Transverse colon (tissue), 4 donors: ENCODE results near the gene DUSP14. TPM values are rescaled to one million over a fixed set of nuclear protein-coding genes. Genes with fewer than 3 reads are reported as not detected.

Source experiments
- DNase-seq: peaks from one replicate; pipeline ENCODE4 v3.0.0-alpha.2; 2019
- H3K27ac ChIP-seq, 4 donors: fragments of 200-600 bp; sonication (generic); 2 replicates each; pipeline ENCODE4 v1.5.1; 2016 to 2018; ENCODE audit warnings: inconsistent platforms in 4 of 4
- H3K27me3 ChIP-seq: fragments of 200-600 bp; sonication (generic); 2 replicates; pipeline ENCODE4 v1.5.1; 2017; ENCODE audit warnings: inconsistent platforms
- H3K36me3 ChIP-seq, 4 donors: fragments of 200-600 bp; sonication (generic); 2 replicates each; pipeline ENCODE4 v1.5.1; 2017 to 2019; ENCODE audit warnings: inconsistent platforms in 4 of 4
- H3K4me1 ChIP-seq, 4 donors: fragments of 200-600 bp; sonication (generic); 2 replicates each; pipeline ENCODE4 v1.5.1; 2017 to 2020; ENCODE audit warnings: inconsistent platforms in 4 of 4
- H3K4me3 ChIP-seq, 4 donors: fragments of 200-600 bp; sonication (generic); 1 replicate in 1 of 4; 2 replicates in 3 of 4; pipeline versions ENCODE4 v1.5.1 to v1.6.1; 2017 to 2019; ENCODE audit warnings: inconsistent platforms in 4 of 4
- H3K9me3 ChIP-seq, 2 donors: fragments of 200-600 bp; sonication (generic); 2 replicates each; pipeline ENCODE4 v1.5.1; 2017 to 2019; ENCODE audit warnings: inconsistent platforms in 2 of 2
- EP300 ChIP-seq: sonication (generic); formaldehyde crosslinking; IDR thresholded peaks from one replicate; pipeline ENCODE4 v1.6.1; 2017; ENCODE audit warnings: antibody characterized with exemption, low read depth
- POLR2A ChIP-seq: fragments of 450-650 bp; IDR thresholded peaks from one replicate; pipeline ENCODE4 v1.6.1; 2016; ENCODE audit warnings: antibody characterized with exemption, mild to moderate bottlenecking, moderate library complexity
- POLR2AphosphoS5 ChIP-seq, 3 donors: sonication (generic); formaldehyde crosslinking; IDR thresholded peaks; one replicate each; pipeline ENCODE4 v1.6.1; 2016; ENCODE audit warnings: antibody characterized with exemption in 3 of 3
- WGBS, 2 donors: methylation state at CpG; one replicate each; pipeline ENCODE4 v1.1.5; 2018; ENCODE audit warnings: low coverage in 1 of 2; 5-methylcytosine and 5-hydroxymethylcytosine counted together
- in situ Hi-C, 4 donors: fragments of 200-750 bp; cut with MboI; loops; one replicate each; pipeline versions ENCODE4 v1.15.0 to v1.15.1; 2017; ENCODE audit warnings: low sequenced_read_pairs in 3 of 4, low pct_ligation_motif_present in 1 of 4, low pct_unique_long_range_greater_than_20kb in 1 of 4
- intact Hi-C: fragments of 100-400 bp; cut with DNase I; formaldehyde crosslinking; loops from one replicate; pipeline ENCODE4 v1.15.1; 2023; ENCODE audit warnings: low total_unique reads
- total RNA-seq, 4 donors: library from RNA; depleted of rRNA; stranded (reverse); fragments of >200 nt; gene quantifications; one replicate each; pipeline ENCODE4 v1.1.0, GENCODE V29; 2016
- TF ChIP-seq, protein P1 (sequence below), 5 experiments: fragments of 200-600 bp in 3 of 5; fragments of 450-650 bp in 2 of 5; sonication (generic) in 3 of 5; IDR thresholded peaks; 1 replicate in 2 of 5; 2 replicates in 3 of 5; pipeline ENCODE4 v1.5.1; 2016 to 2017; ENCODE audit warnings: antibody characterized with exemption in 5 of 5, inconsistent platforms in 3 of 5, mild to moderate bottlenecking in 2 of 5, moderate library complexity in 1 of 5

DUSP14 gene
- total RNA-seq, 4 donors from 2014 or later = 1.6 to 3.8 (median 2.8) TPM

DNA sequence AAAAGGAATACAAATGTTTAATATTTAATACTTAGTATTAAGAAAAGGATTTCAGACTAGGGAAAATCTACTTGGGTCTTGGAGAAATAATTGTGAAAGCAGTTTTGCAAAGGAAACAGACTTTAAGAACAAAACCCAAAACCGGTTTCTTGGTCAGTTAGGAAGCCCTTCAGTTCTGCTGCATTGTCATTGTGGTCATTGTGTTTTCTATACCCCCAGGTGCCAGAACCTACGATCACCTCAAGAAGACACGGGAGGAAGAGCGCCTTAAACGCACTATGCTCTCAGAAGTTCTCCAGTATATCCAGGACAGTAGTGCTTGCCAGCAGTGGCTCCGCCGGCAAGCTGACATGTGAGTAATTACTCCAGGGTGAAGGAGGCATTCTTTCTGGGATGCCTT, 19.5 kb upstream of the DUSP14 start:
- Histone ChIP-seq H3K27me3 (no peaks in the 10 kb centered on the region), H3K4me1 (no peaks in the 10 kb centered on the region), H3K9me3 (no peaks in the 10 kb centered on the region), H3K4me3 (no peak overlapping the region), H3K36me3 (peaks cover 0 to 69% (median 26%) of the 10 kb centered on the region in 4 donors), H3K27ac (no peak overlapping the region)
- 92 to 100% methylated on average over 2 to 7 of the region's 7 CpGs for WGBS, 2 donors
- in situ Hi-C loops (no loop called here), intact Hi-C loops (no loop called here)
- DNase-seq = no peak
- TF ChIP-seq POLR2A (no peak), EP300 (no peak), POLR2AphosphoS5 (IDR thresholded peaks at IDR 0.05) (no peak)
- TF ChIP-seq, protein P1, sequence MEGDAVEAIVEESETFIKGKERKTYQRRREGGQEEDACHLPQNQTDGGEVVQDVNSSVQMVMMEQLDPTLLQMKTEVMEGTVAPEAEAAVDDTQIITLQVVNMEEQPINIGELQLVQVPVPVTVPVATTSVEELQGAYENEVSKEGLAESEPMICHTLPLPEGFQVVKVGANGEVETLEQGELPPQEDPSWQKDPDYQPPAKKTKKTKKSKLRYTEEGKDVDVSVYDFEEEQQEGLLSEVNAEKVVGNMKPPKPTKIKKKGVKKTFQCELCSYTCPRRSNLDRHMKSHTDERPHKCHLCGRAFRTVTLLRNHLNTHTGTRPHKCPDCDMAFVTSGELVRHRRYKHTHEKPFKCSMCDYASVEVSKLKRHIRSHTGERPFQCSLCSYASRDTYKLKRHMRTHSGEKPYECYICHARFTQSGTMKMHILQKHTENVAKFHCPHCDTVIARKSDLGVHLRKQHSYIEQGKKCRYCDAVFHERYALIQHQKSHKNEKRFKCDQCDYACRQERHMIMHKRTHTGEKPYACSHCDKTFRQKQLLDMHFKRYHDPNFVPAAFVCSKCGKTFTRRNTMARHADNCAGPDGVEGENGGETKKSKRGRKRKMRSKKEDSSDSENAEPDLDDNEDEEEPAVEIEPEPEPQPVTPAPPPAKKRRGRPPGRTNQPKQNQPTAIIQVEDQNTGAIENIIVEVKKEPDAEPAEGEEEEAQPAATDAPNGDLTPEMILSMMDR (IDR thresholded peaks at IDR 0.05) = no peak

DNA sequence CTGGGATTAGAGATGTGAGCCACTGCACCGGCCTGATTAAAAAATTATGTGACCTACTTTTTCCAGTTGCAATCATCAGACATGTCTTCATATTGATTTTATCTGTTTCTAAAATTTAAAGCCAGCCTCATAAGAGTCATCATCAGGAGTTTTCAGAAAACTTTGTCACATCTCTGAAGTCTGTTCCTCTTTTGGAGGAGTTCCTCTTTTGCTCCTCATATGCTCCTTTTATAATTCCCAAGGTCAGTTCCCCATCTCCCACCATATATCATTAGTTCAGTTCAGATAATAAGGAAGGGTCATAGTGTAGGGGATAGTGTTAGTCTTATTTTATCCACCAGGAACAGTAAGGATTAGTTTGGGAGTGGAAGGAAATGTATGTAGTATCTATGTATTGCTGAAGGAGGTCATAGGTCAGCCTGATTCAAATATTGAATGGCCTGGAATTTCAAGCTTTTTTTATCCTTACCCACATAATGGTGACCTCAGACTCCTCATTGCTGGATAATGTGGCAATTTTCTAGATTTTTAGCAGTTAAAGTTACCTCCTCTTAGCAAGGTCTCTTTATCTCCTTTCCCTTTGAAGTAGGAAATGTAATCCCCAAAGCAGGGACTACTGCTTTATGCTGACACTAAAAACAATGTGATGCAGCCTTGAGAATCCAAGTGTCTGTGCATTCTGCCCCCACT, 13.8 kb upstream of the DUSP14 start:
- Histone ChIP-seq H3K4me1 (peaks cover 0 to 8% (median 0%) of the 10 kb centered on the region in 4 donors), H3K9me3 (no peaks in the 10 kb centered on the region), H3K36me3 (peaks cover 0 to 56% (median 21%) of the 10 kb centered on the region in 4 donors), H3K4me3 (no peak overlapping the region), H3K27me3 (no peaks in the 10 kb centered on the region), H3K27ac (peak overlapping the region in 3 of 4 donors; percentile 12 to 26 (median 17))
- no peak for DNase-seq
- in situ Hi-C loops (no loop called here), intact Hi-C loops (no loop called here)
- TF ChIP-seq POLR2A (no peak), EP300 (no peak), POLR2AphosphoS5 (IDR thresholded peaks at IDR 0.05) (no peak)
- TF ChIP-seq, protein P1 (IDR thresholded peaks at IDR 0.05) = no peak
- WGBS, 2 donors = 100% methylated on average over 1 of the region's 1 CpG; no CpG with 5 or more reads in 1 of the 2 donors

DNA sequence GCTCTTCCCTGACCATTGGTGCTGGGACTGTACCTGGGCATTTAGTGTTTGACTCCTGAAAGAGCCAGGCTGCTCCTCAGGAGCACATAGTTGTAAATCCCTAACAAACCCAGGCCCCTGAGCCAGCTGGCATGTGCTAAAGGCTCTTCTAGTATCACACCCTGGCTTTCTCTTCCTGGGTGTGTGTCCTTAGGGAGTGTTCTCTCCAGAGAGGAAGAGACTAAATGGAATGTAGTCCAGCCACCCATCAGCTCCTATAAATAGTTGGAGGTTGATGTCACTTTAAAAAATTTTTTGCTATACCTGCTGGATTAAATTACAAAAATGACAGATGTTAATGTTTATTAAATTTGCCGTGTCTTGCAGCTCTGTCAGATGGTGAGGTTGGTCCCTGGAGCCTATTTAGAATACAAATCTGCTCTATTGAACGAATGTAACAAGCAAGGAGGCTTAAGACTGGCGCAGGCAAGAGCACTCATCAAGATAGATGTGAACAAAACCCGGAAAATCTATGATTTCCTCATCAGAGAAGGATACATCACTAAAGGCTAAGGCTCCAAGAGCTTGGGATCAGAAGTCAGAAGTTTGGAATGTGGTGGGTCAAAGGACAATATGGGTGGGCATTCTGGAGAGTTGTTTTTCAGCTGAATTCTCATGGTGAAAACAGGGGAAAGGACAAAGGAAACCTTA, 13.1 kb upstream of the DUSP14 start:
- H3K9me3 ChIP-seq = no peaks in the 10 kb centered on the region
- H3K4me1 ChIP-seq = peaks cover 0 to 8% (median 0%) of the 10 kb centered on the region in 4 donors
- intact Hi-C loops = no loop called here
- peaks cover 0 to 51% (median 19%) of the 10 kb centered on the region in 4 donors for H3K36me3 ChIP-seq
- in situ Hi-C loops = no loop called here
- peak; percentile 14 for DNase-seq
- peak overlapping the region in 3 of 4 donors; percentile 17 to 38 (median 26) for H3K27ac ChIP-seq
- no peaks in the 10 kb centered on the region for H3K27me3 ChIP-seq
- H3K4me3 ChIP-seq = no peak overlapping the region
- no peak for TF ChIP-seq POLR2AphosphoS5 (IDR thresholded peaks at IDR 0.05)
- TF ChIP-seq POLR2A = no peak
- no peak for TF ChIP-seq EP300
- TF ChIP-seq, protein P1 (IDR thresholded peaks at IDR 0.05) = no peak
- WGBS, 2 donors = 69 to 75% methylated on average over 2 to 4 of the region's 4 CpGs

DNA sequence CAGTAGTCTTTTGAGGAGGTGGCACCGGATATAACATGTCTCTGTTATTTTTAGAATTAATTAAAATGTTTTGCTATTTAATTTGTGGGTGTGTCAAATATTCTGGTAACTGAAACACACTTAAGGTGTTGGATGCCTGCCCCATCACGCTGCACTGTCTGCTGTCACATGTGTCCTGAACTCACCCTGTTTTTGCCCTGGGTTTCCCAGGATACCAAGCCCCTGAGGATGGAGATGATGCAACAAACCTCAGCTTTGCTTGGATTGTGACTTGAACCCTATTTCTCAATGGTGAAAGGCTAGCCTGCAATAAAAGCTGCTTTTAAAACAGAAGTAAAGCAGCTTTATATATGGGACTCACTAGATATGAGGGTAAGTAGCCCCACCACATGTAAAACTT, 11.5 kb upstream of the DUSP14 start:
- intact Hi-C loops = no loop called here
- peaks cover 0 to 8% (median 0%) of the 10 kb centered on the region in 4 donors for H3K4me1 ChIP-seq
- TF ChIP-seq POLR2AphosphoS5 (IDR thresholded peaks at IDR 0.05) (no peak), POLR2A (no peak), EP300 (no peak)
- TF ChIP-seq, protein P1 (IDR thresholded peaks at IDR 0.05) = no peak
- no peak overlapping the region for H3K27ac ChIP-seq
- DNase-seq = no peak
- no peaks in the 10 kb centered on the region for H3K27me3 ChIP-seq
- H3K9me3 ChIP-seq = no peaks in the 10 kb centered on the region
- H3K36me3 ChIP-seq = peaks cover 0 to 40% (median 17%) of the 10 kb centered on the region in 4 donors
- WGBS, 2 donors = 63 to 90% methylated on average over 2 of the region's 2 CpGs
- in situ Hi-C loops = no loop called here
- H3K4me3 ChIP-seq = no peak overlapping the region
